Left ventricle myocardium superior (tissue), 1 donor: Measurements from ENCODE around the gene ADAMTS2. TPM values are rescaled to one million over a fixed set of nuclear protein-coding genes. Genes with fewer than 3 reads are reported as not detected.

Experiments
- ATAC-seq: fragments of 200-7000 bp; cut with Tn5 transposase; one replicate; pipeline ENCODE4 v1.9.1; 2020; ENCODE audit warnings: mild to moderate bottlenecking, moderate library complexity
- DNase-seq: peaks from one replicate; pipeline ENCODE4 v3.0.0-alpha.2; 2020
- intact Hi-C: fragments of 100-400 bp; cut with micrococcal nuclease; formaldehyde crosslinking; loops from one replicate; pipeline ENCODE4 v1.11.0; 2022
- total RNA-seq: library from RNA; stranded (reverse); fragmentation: NEBNext Ultra II Directional; extraction: Animal tissue kit (Norgen Biotek cat#: 25700); gene quantifications from one replicate; pipeline ENCODE4 v1.2.1, GENCODE V29; 2021
- donor health status: DM: no; HTN: yes; CAD: no; lungs with severe emphysema.

The ADAMTS2 gene
- total RNA-seq, 1 donor from 2014 or later, result 4.3 TPM

GRCh38 chr5:179233909-179234562 is 111.2 kb downstream of the ADAMTS2 start:
- intact Hi-C loops, result no loop called here
- ATAC-seq, result no peak
- DNase-seq, result no peak

- intact Hi-C loops, result no loop called here
- no peak for DNase-seq
- ATAC-seq, result no peak
These were observed 113.0 kb downstream of the ADAMTS2 start for GRCh38 chr5:179232091-179232735.

GRCh38 chr5:179231309-179231708 is 114.0 kb downstream of the ADAMTS2 start:
- no peak for ATAC-seq
- intact Hi-C loops, result no loop called here
- DNase-seq, result no peak

GRCh38 chr5:179230061-179230461 is 115.2 kb downstream of the ADAMTS2 start:
- DNase-seq, result no peak
- ATAC-seq, result no peak
- intact Hi-C loops, result no loop called here

GRCh38 chr5:179229331-179229831 is 115.9 kb downstream of the ADAMTS2 start:
- intact Hi-C loops, result no loop called here
- DNase-seq (no peak), ATAC-seq (no peak)

GRCh38 chr5:179228341-179229121 is 116.7 kb downstream of the ADAMTS2 start:
- ATAC-seq (no peak), DNase-seq (no peak)

GRCh38 chr5:179227580-179228311 is 117.5 kb downstream of the ADAMTS2 start:
- ATAC-seq (peak; percentile 45), DNase-seq (no peak)
- intact Hi-C loops, result no loop called here

More at GRCh38 chr5:179228341-179229121, 116.7 kb downstream of the ADAMTS2 start:
- intact Hi-C loops, result no loop called here

GRCh38 chr5:179227229-179227579 is 118.1 kb downstream of the ADAMTS2 start:
- intact Hi-C loops, result no loop called here
- DNase-seq (no peak), ATAC-seq (no peak)

- intact Hi-C loops, result no loop called here
- DNase-seq (no peak), ATAC-seq (no peak)
These were observed 118.6 kb downstream of the ADAMTS2 start for GRCh38 chr5:179226696-179227095.

GRCh38 chr5:179225387-179225786 is 119.9 kb downstream of the ADAMTS2 start:
- ATAC-seq (no peak), DNase-seq (no peak)
- intact Hi-C loops, result no loop called here

- no peak for DNase-seq
- no peak for ATAC-seq
- intact Hi-C loops, result no loop called here
These were observed 120.5 kb downstream of the ADAMTS2 start for GRCh38 chr5:179224741-179225140.

- DNase-seq (no peak), ATAC-seq (no peak)
- intact Hi-C loops, result no loop called here
These were observed 121.3 kb downstream of the ADAMTS2 start for GRCh38 chr5:179223961-179224360.

GRCh38 chr5:179223528-179223927 is 121.7 kb downstream of the ADAMTS2 start:
- ATAC-seq (no peak), DNase-seq (no peak)
- intact Hi-C loops, result no loop called here

GRCh38 chr5:179222246-179223017 is 122.8 kb downstream of the ADAMTS2 start:
- no peak for DNase-seq
- ATAC-seq, result no peak
- intact Hi-C loops, result no loop called here

GRCh38 chr5:179221877-179222220 is 123.4 kb downstream of the ADAMTS2 start:
- DNase-seq (no peak), ATAC-seq (no peak)
- intact Hi-C loops, result no loop called here

GRCh38 chr5:179221196-179221876 is 123.9 kb downstream of the ADAMTS2 start:
- intact Hi-C loops, result no loop called here
- DNase-seq (no peak), ATAC-seq (no peak)

GRCh38 chr5:179220716-179221115 is 124.5 kb downstream of the ADAMTS2 start:
- DNase-seq, result no peak
- intact Hi-C loops, result no loop called here
- no peak for ATAC-seq
